HG03442 (cell line): ENCODE measurements around the gene IGFALS.

ENCODE experiments used
- ATAC-seq: cut with Tn5 transposase; IDR thresholded peaks from one replicate; pipeline ENCODE4 v1.9.1; 2021; ENCODE audit warnings: mild to moderate bottlenecking, moderate library complexity; ENCODE audit not compliant: unreplicated experiment

The IGFALS gene

GRCh38 chr16:1777375-1778199 is 15.9 kb downstream of the IGFALS start:
- ATAC-seq = no peak

DNA sequence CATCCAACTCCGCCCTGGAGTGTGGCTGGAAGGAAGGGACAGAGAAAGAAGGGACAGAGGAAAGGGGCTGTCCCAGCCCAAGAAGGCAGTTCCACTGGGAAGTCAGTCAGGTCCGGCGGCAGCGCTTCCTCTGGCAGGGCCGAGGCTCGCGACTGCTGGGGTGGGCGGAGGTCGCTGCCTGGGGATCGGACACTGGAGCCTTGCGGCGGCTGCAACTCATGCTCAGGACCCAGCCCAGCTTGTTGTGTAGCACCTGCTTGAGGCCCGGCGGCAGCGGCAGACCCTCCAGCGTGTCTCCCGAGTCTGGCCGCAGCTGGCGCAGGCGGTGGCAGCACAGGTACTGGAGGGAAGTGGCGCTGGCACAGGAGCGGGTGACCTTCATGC is 16.5 kb downstream of the IGFALS start:
- ATAC-seq = no peak

GRCh38 chr16:1776672-1776955 is 16.9 kb downstream of the IGFALS start:
- ATAC-seq = no peak

DNA sequence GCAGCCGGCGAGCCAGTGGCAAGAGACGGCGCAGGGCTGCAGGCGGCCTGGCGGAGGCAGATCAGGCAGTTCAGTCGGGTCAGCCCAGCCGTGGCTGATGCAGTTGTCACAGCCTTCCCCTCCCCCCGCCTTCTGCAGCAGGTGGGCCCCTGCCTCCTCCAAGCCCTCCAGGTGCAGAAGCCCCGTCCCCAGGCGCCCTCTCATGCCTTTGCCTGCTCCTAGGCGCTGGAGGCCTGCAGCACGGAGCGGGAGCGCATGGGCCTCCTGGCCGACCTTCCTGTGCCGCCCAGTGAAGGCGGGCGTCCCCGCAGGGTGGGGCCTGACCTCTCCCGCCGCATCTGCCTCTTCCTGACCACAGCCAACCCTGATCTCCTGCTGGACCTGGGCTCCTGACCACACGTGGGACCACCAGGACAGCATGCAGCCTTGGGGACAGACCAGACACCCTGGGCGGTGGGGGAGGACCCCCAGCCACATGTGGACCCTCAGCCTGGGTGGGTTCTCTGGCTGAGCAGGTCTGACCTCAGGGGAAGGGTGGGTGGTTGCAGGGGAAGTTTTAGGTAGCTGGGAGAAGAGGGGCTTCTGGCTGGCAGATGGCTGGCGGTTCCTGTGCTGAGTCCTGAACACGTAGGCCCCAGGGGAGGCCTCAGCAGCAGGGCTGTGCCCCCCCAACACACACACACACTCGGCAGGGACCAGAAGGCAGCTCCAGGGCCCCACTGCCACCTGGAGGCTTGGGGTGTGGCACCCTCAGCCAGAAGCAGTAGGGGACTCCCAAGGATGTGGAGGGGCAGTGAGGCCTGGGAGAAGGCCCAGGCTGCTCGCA is 17.4 kb downstream of the IGFALS start:
- no peak for ATAC-seq

GRCh38 chr16:1775006-1775845 is 18.3 kb downstream of the IGFALS start:
- no peak for ATAC-seq

DNA sequence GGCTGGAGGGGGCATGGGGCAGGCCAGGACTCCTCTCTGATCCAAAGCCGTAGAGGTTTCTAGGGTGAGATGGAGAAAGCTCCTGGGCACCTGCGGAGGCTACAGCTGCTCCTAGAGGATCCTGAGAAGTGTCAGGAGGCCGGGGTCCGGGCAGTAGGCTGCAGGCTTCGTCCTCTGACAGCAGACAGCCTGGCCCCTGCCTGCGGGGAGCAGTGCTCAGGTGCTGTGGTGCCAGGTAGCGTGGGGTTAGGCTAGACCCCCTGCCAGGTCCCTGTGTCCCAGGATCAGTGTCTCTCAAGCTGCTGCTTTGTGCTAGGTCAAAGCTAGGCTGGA is 19.1 kb downstream of the IGFALS start:
- no peak for ATAC-seq

DNA sequence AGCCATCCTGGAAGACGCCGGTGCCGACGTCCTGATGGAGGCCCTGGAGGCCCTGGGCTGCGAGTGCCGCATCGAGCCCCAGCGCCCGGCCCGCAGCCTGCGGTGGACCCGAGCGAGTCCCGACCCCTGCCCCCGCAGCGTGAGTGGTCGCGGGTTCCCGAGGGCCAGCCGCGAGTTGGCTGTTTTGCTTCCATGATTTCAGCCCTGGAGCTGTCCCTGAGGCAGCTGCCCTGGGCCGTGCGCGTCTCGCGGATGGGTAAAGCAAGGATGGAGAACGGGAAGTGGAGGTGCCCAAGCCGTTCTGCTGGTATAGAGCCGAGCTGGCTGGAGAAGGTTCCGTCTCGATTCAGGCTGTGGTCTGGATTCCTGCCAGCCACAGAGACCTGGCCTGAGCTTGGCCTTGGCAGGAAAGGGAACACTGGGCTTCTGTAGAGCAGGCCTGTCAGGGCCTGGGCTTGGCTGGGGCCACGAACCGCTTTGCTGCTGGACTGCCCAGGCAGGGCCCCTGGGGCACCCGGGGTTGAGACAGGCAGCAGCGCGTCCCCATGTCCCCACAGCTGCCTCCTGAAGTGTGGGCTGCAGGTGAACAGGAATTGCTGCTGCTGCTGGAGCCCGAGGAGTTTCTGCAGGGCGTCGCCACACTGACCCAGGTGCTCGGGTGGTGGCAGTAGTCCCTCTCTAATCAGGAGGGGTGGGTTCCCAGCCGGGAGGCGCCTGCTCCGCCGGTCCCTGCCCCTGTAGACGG is 19.6 kb downstream of the IGFALS start:
- ATAC-seq = peak; percentile 8

DNA sequence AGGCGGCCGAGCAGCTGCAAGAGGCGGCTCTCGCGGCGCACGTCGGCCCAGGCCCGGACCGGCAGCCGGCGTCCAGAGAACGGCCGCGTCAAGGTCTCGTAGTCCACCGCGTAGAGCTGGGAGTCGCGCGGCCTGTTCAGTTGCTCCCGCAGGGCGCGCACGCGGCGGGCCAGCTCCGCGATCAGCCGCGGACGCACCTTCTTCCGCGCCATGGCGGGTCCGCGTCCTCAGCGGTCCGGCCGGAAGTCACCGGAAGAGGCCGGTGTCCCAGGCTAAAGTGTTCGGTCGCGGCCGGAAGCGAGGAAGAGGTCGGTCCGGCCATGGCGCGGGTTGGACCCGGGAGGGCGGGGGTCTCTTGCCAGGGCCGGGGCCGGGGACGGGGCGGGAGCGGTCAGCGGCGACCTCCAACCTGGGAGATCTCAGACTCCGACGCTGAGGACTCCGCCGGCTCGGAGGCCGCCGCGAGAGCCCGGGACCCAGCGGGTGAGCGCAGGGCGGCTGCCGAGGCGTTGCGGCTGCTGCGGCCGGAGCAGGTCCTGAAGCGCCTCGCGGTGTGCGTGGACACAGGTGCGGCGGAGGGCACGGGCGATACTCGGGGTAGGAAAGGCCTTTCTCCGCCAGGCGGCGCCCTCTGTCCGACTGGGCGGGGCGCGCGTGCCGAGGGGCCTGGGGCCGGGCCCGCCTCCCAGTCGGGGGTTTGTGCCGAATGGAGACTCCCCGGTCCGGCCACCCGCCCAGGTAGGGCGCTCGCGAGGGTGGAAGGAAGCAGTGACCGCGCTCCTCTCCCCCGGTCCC is 20.4 kb downstream of the IGFALS start, which contains the start of gene MRPS34:
Gene MRPS34 (minus strand): TSS at position 227 of the 795 bp plus-strand sequence. CDS start 15 bp downstream, at position 212.
- peak; percentile 37 for ATAC-seq

DNA sequence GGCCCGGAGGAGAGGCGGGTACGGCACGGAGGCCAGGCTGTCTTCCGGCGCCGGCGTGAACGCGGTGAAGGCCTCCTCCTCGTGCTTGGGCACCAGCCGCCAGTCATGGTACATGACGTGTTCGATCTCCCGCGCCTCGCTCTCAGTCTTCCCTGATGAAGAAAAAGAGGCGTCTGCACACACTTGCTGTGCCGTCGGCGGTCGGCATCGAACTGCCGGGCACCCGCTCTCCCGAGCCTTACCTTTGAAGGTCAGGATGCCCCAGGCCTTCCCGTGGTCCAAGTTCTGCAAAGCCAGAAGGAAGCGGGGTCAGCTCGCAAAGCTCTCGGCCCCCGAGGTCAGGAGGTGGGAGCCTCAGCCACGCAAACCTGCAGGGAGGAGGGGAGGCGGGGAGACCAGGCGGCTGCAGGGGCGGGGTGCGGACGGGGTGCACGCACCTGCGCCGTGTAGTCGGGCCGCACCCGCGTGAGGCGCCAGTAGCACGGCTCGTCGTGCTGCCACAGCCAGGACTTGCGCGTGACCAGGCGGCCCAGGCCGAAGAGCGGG is 21.1 kb downstream of the IGFALS start, which contains the start of gene EME2:
Gene EME2 (plus strand): TSS at position 449 of the 546 bp plus-strand sequence. CDS start 418 bp downstream, outside the sequence.
- ATAC-seq = peak; percentile 4

DNA sequence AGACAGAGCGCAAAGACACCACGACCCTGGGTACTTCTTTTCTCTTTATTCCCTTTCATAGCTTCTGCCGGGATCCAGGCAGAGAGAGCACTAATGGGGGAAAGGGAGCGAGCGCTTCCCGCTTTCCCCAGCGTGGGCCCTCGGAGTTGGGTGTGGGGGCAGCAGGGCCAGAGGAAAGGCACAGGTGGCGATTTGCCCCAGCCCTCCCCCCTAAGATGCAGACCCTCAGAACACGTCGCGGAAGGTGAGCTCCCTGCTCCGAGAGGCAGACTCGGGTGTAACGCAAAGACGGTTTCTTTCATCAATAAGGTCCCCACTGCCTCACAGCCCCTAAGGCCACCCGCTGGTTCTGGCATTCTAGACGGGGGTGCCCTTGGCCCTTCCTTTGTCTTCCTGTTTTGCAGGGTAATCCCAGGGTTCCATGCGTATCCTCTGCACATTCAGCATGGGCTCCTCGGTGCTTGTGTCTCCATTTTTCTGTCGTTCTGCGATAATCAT is 21.6 kb downstream of the IGFALS start:
- no peak for ATAC-seq

GRCh38 chr16:1771188-1771863 is 22.2 kb downstream of the IGFALS start, which contains the start of gene NME3:
TSS of gene NME3 (minus strand) at chr16:1771543. CDS start at chr16:1771534, 9 bp downstream.
- ATAC-seq = no peak

DNA sequence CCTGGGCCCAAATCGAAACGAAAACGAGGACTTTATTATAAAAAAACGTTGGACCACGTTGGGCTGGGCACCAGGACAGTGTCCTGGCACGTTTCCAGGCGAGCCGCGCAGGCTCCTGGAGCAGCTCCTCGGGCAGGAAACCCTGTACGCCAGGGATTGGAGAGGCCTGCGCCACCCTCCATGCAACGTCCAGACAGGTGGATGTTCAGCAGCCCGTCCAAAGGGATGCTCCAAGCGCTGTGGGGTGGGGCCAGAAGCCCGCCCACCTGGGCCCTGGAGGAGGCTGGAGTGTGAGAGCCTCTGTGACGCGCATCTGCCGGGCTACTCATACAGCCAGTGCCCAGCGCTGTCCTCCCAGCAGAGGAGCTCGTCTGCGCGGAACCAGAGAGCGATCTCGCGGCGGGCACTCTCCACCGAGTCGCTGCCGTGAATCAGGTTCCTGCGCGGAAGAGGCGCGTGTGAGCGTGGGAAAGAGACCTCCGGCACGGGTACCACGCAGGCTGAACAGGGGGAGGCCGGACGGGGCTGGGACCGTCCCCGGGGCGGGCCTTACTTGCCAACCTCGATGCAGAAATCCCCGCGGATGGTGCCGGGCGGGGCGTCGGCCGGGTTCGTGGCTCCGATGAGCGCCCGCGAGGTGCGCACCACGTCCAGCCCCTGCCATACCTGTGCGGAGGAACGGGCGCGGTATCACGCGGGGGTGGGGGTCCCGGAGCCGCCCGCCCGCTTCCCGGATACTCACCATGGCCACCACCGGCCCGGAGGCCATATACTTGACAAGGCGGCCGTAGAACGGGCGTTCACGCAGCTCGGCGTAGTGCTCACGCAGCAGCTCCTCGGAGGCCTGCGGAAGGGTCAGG is 22.9 kb downstream of the IGFALS start:
- ATAC-seq = no peak

DNA sequence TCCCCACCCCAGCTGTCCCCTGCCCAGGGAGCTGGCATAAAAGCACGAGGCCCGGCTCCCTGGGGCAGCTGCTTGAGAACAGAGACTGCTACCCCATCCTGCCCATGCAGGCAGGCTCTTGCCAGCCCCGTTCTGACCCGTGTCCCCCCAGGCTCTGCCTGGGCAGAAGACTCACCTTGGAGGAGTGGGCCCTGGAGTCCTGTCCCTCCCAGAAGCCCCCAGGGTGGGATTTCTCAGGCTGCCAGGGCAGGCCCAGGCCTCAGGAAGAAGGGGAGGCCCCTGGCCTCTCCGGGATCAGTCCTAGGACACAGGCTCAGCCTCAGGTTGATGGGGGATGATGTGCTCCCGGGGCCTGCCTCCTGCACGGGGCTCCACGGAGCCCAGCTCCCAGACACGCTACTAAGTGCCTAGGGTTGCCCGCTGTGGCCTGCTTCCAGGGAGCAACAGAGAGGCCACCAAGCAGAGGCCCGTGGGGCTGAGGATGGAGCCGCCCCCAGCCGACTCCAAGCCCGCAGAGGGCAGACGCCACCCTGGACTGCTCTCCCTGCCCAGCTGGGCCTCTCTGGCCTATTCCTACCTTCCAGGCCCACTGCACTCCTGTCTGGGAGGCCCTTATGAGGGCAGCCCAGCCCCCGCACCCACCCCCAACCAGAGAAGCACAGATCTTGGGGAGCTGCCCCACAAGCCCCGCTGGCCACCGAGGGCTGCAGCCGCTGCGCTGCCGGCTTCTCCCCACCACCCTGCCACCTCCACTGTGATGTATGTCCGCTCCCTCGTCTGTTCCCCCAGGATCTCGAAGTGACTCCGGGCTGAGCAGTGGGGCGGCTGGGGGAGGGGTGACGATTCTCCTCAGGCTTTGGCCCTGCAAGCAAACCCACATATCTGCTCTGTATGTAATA is 23.9 kb downstream of the IGFALS start:
- ATAC-seq = no peak

GRCh38 chr16:1768767-1769401 is 24.6 kb downstream of the IGFALS start:
- no peak for ATAC-seq

DNA sequence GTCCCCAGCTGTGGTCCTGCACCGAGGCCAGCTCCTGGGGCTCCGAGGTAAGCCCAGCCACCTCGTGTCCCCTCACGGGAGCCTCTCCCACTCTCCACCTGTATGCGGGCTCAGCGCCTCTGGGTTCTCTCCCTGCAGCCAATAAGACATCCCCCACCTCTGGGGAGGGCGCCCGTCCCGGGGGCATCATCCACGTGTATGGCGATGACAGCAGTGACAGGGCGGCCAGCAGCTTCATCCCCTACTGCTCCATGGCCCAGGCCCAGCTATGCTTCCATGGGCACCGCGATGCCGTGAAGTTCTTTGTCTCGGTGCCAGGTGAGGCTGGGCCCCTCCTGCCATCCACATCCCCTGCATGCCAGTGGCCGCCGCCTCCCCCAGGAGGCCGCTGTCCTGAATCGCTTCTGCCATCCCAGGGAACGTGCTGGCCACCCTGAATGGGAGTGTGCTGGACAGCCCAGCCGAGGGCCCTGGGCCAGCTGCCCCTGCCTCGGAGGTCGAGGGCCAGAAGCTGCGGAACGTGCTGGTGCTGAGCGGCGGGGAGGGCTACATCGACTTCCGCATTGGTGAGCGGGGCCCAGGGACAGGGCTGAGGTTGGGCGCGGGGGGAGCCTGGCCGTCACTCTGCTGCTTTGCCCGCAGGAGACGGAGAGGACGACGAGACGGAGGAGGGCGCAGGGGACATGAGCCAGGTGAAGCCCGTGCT is 25.3 kb downstream of the IGFALS start:
- ATAC-seq = no peak
